Measurements from ENCODE around the gene THBS2. TPM values are rescaled to one million over a fixed set of nuclear protein-coding genes. Genes with fewer than 3 reads are reported as not detected.

THBS2 gene
- total and polyA plus RNA-seq, 4 experiments from 2014 or later = 0.09 to 0.14 TPM; not detected in 2

DNA sequence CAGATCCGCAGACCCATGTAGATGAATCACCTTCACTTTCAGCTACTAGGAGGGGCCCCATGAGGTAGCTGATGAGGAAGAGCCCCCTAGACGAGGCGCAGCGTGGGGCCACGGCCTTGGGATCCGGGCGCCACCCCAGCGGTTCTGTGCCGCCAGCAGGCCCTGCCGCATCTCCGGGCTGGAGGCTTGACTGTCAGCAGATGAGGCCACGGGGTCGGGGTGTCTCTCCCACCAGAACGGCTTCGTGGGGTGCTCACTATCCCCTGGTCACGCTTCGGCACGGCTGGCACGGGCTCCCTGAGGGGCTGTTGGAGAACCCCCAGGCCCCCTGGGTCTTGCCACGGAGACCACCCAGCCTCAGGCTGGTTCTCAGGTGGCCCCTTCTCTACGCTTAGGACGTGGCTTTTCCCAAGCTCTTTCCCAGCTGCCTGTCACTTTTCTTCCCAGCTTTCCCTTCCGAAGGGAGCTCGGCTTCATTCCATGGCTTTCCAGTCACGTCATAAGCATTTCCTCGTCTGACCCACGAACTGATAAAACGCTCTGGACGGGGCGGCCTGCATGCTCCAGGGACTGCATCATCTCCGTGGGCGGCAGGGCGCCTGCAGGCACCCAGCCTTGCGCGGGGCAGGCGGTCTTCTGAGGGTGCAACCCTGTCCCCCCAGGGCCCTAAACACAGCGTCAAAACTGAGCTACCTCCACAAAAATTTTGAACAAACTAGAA, 85.9 kb downstream of the THBS2 start:
- no peak for DNase-seq
- no peaks in the 10 kb centered on the region for H3K9me3 ChIP-seq (ENCODE audit: control insufficient read depth in 1 of 2, low read length in 2 of 2)
- ChIA-PET POLR2A (ENCODE audit: partially characterized antibody) (no interaction called here), CTCF (ENCODE audit: partially characterized antibody) (no interaction called here)
- no peak overlapping the region for H3K4me3 ChIP-seq (ENCODE audit: low read length in 2 of 2)
- no peak overlapping the region for H3K27ac Mint-ChIP-seq
- no peaks in the 10 kb centered on the region for H3K36me3 Mint-ChIP-seq
- H3K4me1 Mint-ChIP-seq = no peaks in the 10 kb centered on the region
- H3K36me3 ChIP-seq (ENCODE audit: insufficient read depth, low read length) = no peaks in the 10 kb centered on the region
- intact Hi-C loops (cut with micrococcal nuclease) = no loop called here
- peaks cover 2 to 3% of the 10 kb centered on the region in 2 donors for H3K27me3 Mint-ChIP-seq
- H3K27me3 ChIP-seq (ENCODE audit: insufficient read depth, low read length) = no peaks in the 10 kb centered on the region
- H3K4me3 Mint-ChIP-seq = no peak overlapping the region
- H3K27ac ChIP-seq (ENCODE audit: low read depth, low read length) = no peak overlapping the region
- H3K4me1 ChIP-seq (ENCODE audit: insufficient read depth, low read length) = no peaks in the 10 kb centered on the region
- H3K9me3 Mint-ChIP-seq = no peaks in the 10 kb centered on the region

DNA sequence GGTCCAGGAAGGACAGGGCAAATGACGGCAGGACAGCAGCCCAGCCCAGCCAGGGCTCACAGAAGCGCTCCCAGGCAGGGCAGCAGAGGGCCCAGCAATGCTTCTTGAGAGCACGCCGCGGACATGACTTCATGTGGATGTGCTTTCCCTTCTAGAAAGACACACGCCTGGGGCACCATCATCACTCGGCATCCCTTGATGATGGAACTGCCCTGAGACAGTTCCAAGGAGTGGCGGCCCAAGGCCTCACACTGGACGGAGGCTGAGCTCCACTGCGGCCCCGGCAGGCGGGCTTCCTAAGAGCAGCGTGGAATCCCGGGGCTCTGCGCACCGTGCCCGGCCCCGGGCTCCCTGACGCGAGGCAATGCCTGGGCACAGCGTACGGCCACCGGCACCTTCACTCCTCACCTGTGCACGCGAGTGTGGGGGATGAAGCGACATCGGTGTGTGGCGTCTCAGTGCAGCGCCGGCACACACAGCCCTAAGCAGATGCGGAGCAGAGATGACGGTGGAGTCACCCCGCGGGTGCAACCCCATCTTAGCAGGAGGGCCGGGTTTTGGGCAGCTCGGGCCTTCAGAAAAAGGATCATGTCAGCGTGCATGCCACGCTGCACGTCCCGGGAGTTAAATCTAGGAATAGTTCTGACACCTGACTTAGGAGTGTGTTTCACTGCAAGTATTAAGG, 86.6 kb downstream of the THBS2 start:
- DNase-seq = no peak
- Mint-ChIP-seq H3K4me1 (no peaks in the 10 kb centered on the region), H3K36me3 (no peaks in the 10 kb centered on the region), H3K9me3 (no peaks in the 10 kb centered on the region), H3K4me3 (no peak overlapping the region), H3K27me3 (peaks cover 2 to 3% of the 10 kb centered on the region in 2 donors), H3K27ac (no peak overlapping the region)
- no peak overlapping the region for H3K27ac ChIP-seq (ENCODE audit: low read depth, low read length)
- no peaks in the 10 kb centered on the region for H3K36me3 ChIP-seq (ENCODE audit: insufficient read depth, low read length)
- ChIA-PET CTCF (ENCODE audit: partially characterized antibody) (no interaction called here), POLR2A (ENCODE audit: partially characterized antibody) (no interaction called here)
- H3K27me3 ChIP-seq (ENCODE audit: insufficient read depth, low read length) = no peaks in the 10 kb centered on the region
- no peaks in the 10 kb centered on the region for H3K9me3 ChIP-seq (ENCODE audit: control insufficient read depth in 1 of 2, low read length in 2 of 2)
- intact Hi-C loops (cut with micrococcal nuclease) = no loop called here
- H3K4me3 ChIP-seq (ENCODE audit: low read length in 2 of 2) = no peak overlapping the region
- H3K4me1 ChIP-seq (ENCODE audit: insufficient read depth, low read length) = no peaks in the 10 kb centered on the region
